ENCODE results near the gene ATP5F1E. TPM values are rescaled to one million over a fixed set of nuclear protein-coding genes. Genes with fewer than 3 reads are reported as not detected.

The ATP5F1E gene
- total and polyA plus RNA-seq, 4 donors: 18.4 to 88.8 (median 64.1) TPM

DNA sequence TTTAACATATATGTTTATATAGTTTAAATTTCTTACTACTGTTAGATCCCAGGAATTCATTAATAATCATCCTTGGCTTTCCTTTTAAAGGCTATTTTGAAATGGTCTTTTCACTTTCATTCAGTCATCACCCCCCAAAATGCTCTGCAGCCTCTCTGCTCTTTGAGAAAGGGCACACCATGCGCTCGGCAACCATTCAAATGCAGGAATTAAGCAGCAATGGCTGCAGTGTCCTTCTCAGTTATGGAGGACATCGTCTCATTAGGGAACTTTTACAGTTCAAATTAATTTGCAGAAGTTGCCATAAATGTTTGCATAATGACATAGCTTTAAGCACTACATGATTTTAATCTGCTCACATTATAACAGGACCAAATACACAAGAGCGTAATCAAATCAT is 6.6 kb downstream of the ATP5F1E start:
- DNase-seq: no peak
- Histone ChIP-seq H3K9me3 (ENCODE audit: control insufficient read depth in 4 of 4, insufficient read depth in 3 of 4, low read length in 3 of 4) (no peaks in the 10 kb centered on the region), H3K4me3 (no peak overlapping the region), H3K9ac (ENCODE audit: insufficient read depth in 1 of 2, low read length in 2 of 2) (no peak overlapping the region), H3K27ac (ENCODE audit: low read depth in 1 of 2, low read length in 1 of 2) (no peak overlapping the region), H3K36me3 (ENCODE audit: control insufficient read depth in 4 of 4, insufficient read depth in 4 of 4, low read length in 4 of 4) (peaks cover 18 to 32% (median 21%) of the 10 kb centered on the region in 4 donors), H3K27me3 (ENCODE audit: control insufficient read depth in 3 of 3, insufficient read depth in 3 of 3, low read length in 2 of 3) (no peaks in the 10 kb centered on the region), H3K4me1 (ENCODE audit: control insufficient read depth in 5 of 5, insufficient read depth in 5 of 5, low read length in 5 of 5) (peaks cover 0 to 10% (median 8%) of the 10 kb centered on the region in 5 donors)
- no peak for ATAC-seq (ENCODE audit: insufficient read depth, low FRiP score)
- WGBS, 2 donors: 92 to 94% methylated on average over 4 of the region's 4 CpGs
- TF ChIP-seq, protein P1, sequence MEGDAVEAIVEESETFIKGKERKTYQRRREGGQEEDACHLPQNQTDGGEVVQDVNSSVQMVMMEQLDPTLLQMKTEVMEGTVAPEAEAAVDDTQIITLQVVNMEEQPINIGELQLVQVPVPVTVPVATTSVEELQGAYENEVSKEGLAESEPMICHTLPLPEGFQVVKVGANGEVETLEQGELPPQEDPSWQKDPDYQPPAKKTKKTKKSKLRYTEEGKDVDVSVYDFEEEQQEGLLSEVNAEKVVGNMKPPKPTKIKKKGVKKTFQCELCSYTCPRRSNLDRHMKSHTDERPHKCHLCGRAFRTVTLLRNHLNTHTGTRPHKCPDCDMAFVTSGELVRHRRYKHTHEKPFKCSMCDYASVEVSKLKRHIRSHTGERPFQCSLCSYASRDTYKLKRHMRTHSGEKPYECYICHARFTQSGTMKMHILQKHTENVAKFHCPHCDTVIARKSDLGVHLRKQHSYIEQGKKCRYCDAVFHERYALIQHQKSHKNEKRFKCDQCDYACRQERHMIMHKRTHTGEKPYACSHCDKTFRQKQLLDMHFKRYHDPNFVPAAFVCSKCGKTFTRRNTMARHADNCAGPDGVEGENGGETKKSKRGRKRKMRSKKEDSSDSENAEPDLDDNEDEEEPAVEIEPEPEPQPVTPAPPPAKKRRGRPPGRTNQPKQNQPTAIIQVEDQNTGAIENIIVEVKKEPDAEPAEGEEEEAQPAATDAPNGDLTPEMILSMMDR (IDR thresholded peaks at IDR 0.05; ENCODE audit: control extremely low read depth, extremely low read depth): no peak

DNA sequence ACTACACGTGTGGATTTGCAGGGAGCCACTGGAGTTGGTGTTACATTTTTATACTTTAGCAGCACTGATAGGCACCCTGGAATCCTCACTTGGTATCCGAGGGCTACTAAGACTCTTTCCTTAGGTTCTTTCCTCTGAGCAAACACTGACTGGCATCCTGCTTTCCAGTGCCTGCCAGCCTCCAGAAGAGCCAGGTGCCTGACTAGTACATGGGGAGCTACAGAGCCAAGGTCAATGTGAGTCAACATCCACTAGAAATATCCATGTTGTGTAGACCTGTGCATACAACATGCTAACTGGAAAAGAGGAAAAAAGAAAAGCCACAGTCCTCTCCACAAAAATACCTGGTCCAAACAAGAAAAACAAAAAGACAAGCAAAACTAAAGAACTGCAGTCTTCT is 7.0 kb downstream of the ATP5F1E start:
- Histone ChIP-seq H3K36me3 (ENCODE audit: control insufficient read depth in 4 of 4, insufficient read depth in 4 of 4, low read length in 4 of 4) (peaks cover 18 to 32% (median 21%) of the 10 kb centered on the region in 4 donors), H3K4me3 (no peak overlapping the region), H3K4me1 (ENCODE audit: control insufficient read depth in 5 of 5, insufficient read depth in 5 of 5, low read length in 5 of 5) (peaks cover 0 to 10% (median 8%) of the 10 kb centered on the region in 5 donors), H3K27me3 (ENCODE audit: control insufficient read depth in 3 of 3, insufficient read depth in 3 of 3, low read length in 2 of 3) (no peaks in the 10 kb centered on the region), H3K9ac (ENCODE audit: insufficient read depth in 1 of 2, low read length in 2 of 2) (no peak overlapping the region), H3K9me3 (ENCODE audit: control insufficient read depth in 4 of 4, insufficient read depth in 3 of 4, low read length in 3 of 4) (no peaks in the 10 kb centered on the region), H3K27ac (ENCODE audit: low read depth in 1 of 2, low read length in 1 of 2) (no peak overlapping the region)
- TF ChIP-seq, protein P1 (IDR thresholded peaks at IDR 0.05; ENCODE audit: control extremely low read depth, extremely low read depth): no peak
- DNase-seq (no peak), ATAC-seq (ENCODE audit: insufficient read depth, low FRiP score) (no peak)
- 78 to 85% methylated on average over 2 of the region's 2 CpGs for WGBS, 2 donors

DNA sequence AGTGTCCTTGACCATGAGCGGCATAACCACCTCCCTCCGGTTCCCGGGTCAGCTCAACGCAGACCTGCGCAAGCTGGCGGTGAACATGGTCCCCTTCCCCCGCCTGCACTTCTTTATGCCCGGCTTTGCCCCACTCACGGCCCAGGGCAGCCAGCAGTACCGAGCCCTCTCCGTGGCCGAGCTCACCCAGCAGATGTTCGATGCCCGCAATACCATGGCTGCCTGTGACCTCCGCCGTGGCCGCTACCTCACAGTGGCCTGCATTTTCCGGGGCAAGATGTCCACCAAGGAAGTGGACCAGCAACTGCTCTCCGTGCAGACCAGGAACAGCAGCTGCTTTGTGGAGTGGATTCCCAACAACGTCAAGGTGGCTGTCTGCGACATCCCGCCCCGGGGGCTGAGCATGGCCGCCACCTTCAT is 8.0 kb downstream of the ATP5F1E start:
- Histone ChIP-seq H3K4me3 (no peak overlapping the region), H3K27me3 (ENCODE audit: control insufficient read depth in 3 of 3, insufficient read depth in 3 of 3, low read length in 2 of 3) (no peaks in the 10 kb centered on the region), H3K36me3 (ENCODE audit: control insufficient read depth in 4 of 4, insufficient read depth in 4 of 4, low read length in 4 of 4) (peaks cover 17 to 32% (median 18%) of the 10 kb centered on the region in 4 donors), H3K9ac (ENCODE audit: insufficient read depth in 1 of 2, low read length in 2 of 2) (no peak overlapping the region), H3K4me1 (ENCODE audit: control insufficient read depth in 5 of 5, insufficient read depth in 5 of 5, low read length in 5 of 5) (peaks cover 0 to 7% (median 6%) of the 10 kb centered on the region in 5 donors), H3K9me3 (ENCODE audit: control insufficient read depth in 4 of 4, insufficient read depth in 3 of 4, low read length in 3 of 4) (no peaks in the 10 kb centered on the region), H3K27ac (ENCODE audit: low read depth in 1 of 2, low read length in 1 of 2) (no peak overlapping the region)
- WGBS, 2 donors: 95 to 97% methylated on average over 24 of the region's 24 CpGs
- TF ChIP-seq, protein P1 (IDR thresholded peaks at IDR 0.05; ENCODE audit: control extremely low read depth, extremely low read depth): no peak
- ATAC-seq (ENCODE audit: insufficient read depth, low FRiP score): no peak
- no peak for DNase-seq

DNA sequence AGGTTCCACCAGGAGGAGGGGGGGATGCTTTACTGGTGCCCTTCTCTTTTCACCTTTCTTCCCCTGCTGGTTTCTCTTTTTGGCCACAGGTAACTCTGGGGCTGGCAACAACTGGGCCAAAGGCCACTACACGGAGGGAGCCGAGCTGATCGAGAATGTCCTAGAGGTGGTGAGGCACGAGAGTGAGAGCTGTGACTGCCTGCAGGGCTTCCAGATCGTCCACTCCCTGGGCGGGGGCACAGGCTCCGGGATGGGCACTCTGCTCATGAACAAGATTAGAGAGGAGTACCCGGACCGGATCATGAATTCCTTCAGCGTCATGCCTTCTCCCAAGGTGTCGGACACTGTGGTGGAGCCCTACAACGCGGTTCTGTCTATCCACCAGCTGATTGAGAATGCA is 8.5 kb downstream of the ATP5F1E start:
- peaks cover 0 to 3% (median under 1%) of the 10 kb centered on the region in 5 donors for H3K4me1 ChIP-seq (ENCODE audit: control insufficient read depth in 5 of 5, insufficient read depth in 5 of 5, low read length in 5 of 5)
- H3K36me3 ChIP-seq (ENCODE audit: control insufficient read depth in 4 of 4, insufficient read depth in 4 of 4, low read length in 4 of 4): peaks cover 13 to 30% (median 16%) of the 10 kb centered on the region in 4 donors
- WGBS, 2 donors: 96 to 97% methylated on average over 13 of the region's 13 CpGs
- H3K4me3 ChIP-seq: no peak overlapping the region
- TF ChIP-seq, protein P1 (IDR thresholded peaks at IDR 0.05; ENCODE audit: control extremely low read depth, extremely low read depth): no peak
- H3K27me3 ChIP-seq (ENCODE audit: control insufficient read depth in 3 of 3, insufficient read depth in 3 of 3, low read length in 2 of 3): no peaks in the 10 kb centered on the region
- H3K9ac ChIP-seq (ENCODE audit: insufficient read depth in 1 of 2, low read length in 2 of 2): no peak overlapping the region
- ATAC-seq (ENCODE audit: insufficient read depth, low FRiP score) (no peak), DNase-seq (no peak)
- no peak overlapping the region for H3K27ac ChIP-seq (ENCODE audit: low read depth in 1 of 2, low read length in 1 of 2)
- no peaks in the 10 kb centered on the region for H3K9me3 ChIP-seq (ENCODE audit: control insufficient read depth in 4 of 4, insufficient read depth in 3 of 4, low read length in 3 of 4)

Measured in lung (tissue), 12 donors.